NCI-H774 (cell line): Measurements from ENCODE around the gene MTCL1.
A peak's percentile ranks its signal among the peaks of the same experiment; 100 is the strongest.

Experiments
- DNase-seq: peaks from one replicate; lab custom pipeline; 2025; lab: John Stamatoyannopoulos, UW

MTCL1 gene

GRCh38 chr18:8771930-8772329 lies 66.6 kb downstream of the MTCL1 start:
- peak; percentile 17 for DNase-seq

- no peak for DNase-seq
Observed at GRCh38 chr18:8773980-8774379, 68.6 kb downstream of the MTCL1 start.

- no peak for DNase-seq
Observed at GRCh38 chr18:8776013-8776943, 70.9 kb downstream of the MTCL1 start.

GRCh38 chr18:8777846-8778245 lies 72.5 kb downstream of the MTCL1 start:
- DNase-seq = no peak

GRCh38 chr18:8778386-8778785 lies 73.0 kb downstream of the MTCL1 start:
- DNase-seq = no peak

- DNase-seq = no peak
Observed at GRCh38 chr18:8778824-8779223, 73.5 kb downstream of the MTCL1 start.

- no peak for DNase-seq
Observed at GRCh38 chr18:8779251-8779650, 73.9 kb downstream of the MTCL1 start.

GRCh38 chr18:8780227-8780626 lies 74.9 kb downstream of the MTCL1 start:
- DNase-seq = no peak

GRCh38 chr18:8781671-8782070 lies 76.3 kb downstream of the MTCL1 start:
- DNase-seq = no peak

GRCh38 chr18:8783335-8783993 lies 78.1 kb downstream of the MTCL1 start:
- DNase-seq = no peak

- no peak for DNase-seq
Observed at GRCh38 chr18:8783994-8784530, 78.7 kb downstream of the MTCL1 start.

GRCh38 chr18:8785261-8785660 lies 79.9 kb downstream of the MTCL1 start:
- no peak for DNase-seq

GRCh38 chr18:8785855-8786482 lies 80.6 kb downstream of the MTCL1 start:
- DNase-seq = no peak

GRCh38 chr18:8786483-8787370 lies 81.4 kb downstream of the MTCL1 start:
- no peak for DNase-seq

- DNase-seq = no peak
Observed at GRCh38 chr18:8787371-8787670, 82.0 kb downstream of the MTCL1 start.

GRCh38 chr18:8787794-8788193 lies 82.4 kb downstream of the MTCL1 start:
- no peak for DNase-seq

- DNase-seq = no peak
Observed at GRCh38 chr18:8788503-8789429, 83.4 kb downstream of the MTCL1 start.

GRCh38 chr18:8791171-8791651 lies 85.9 kb downstream of the MTCL1 start:
- no peak for DNase-seq

- DNase-seq = no peak
Observed at GRCh38 chr18:8792688-8793316, 87.4 kb downstream of the MTCL1 start.
